ENCODE measurements around the gene LRRN1.

Gene LRRN1

GRCh38 chr3:3836845-3837244, 37.6 kb downstream of the LRRN1 start:
- TF ChIP-seq GATA2 (IDR thresholded peaks at IDR 0.05; ENCODE audit: low read depth, low read length): no peak
- no peak for TF ChIP-seq GATA3 (IDR thresholded peaks at IDR 0.05; ENCODE audit: low read depth, low read length)

- no peak for TF ChIP-seq GATA2 (IDR thresholded peaks at IDR 0.05; ENCODE audit: low read depth, low read length)
These were observed 43.1 kb downstream of the LRRN1 start for GRCh38 chr3:3842356-3842755.

DNA sequence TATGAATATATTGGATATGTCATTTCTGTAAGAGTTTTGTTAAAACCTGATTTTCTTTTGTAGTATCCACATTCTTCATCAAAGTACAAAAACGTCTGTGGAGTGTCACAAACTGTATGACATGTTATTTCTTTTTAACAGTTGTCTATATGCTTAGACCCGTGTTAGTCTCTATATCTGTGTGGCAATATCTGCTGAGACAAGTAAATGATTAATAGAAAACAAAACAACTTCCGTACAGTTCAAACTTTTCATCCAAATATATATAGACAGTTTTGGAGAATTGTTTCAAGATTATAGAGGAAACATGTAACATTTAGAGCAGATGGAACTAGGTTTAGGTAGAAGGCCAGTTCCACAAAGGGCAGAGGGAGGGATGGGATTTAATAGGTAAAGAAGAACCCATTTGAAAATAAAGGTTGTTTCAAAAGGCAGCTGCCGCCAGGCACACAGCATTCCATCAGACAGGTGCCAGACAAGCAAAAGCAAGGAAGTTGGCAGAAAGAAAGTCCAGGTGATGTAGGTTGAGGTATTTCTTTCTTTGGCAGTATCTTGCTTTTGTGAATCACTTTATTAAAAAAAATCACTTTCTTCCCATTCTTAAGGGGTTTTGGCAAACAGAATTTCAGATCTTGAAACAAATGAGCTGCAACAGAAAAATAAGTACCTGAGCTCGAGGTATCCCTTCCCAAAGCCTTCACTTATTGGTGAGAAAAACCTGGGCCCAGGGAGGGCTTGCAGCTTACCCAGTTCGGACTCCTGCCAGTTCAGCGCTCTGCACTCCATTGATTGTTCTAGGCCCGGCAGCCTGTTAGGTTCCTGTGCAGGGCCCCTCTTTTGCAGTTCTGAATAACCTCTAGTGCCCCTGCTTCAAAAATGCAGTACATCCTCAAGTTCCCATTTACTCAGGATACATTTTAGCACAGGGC, 49.0 kb downstream of the LRRN1 start:
- TF ChIP-seq GATA3 (IDR thresholded peaks at IDR 0.05; ENCODE audit: low read depth, low read length): no peak
- no peak for TF ChIP-seq GATA2 (IDR thresholded peaks at IDR 0.05; ENCODE audit: low read depth, low read length)

GRCh38 chr3:3848923-3849275, 49.7 kb downstream of the LRRN1 start:
- no peak for TF ChIP-seq GATA3 (IDR thresholded peaks at IDR 0.05; ENCODE audit: low read depth, low read length)
- TF ChIP-seq GATA2 (IDR thresholded peaks at IDR 0.05; ENCODE audit: low read depth, low read length): no peak

GRCh38 chr3:3851621-3852323, 52.5 kb downstream of the LRRN1 start:
- TF ChIP-seq GATA2 (IDR thresholded peaks at IDR 0.05; ENCODE audit: low read depth, low read length) (no peak), GATA3 (IDR thresholded peaks at IDR 0.05; ENCODE audit: low read depth, low read length) (no peak)

GRCh38 chr3:3853544-3853943, 54.3 kb downstream of the LRRN1 start:
- no peak for TF ChIP-seq GATA2 (IDR thresholded peaks at IDR 0.05; ENCODE audit: low read depth, low read length)
- no peak for TF ChIP-seq GATA3 (IDR thresholded peaks at IDR 0.05; ENCODE audit: low read depth, low read length)

DNA sequence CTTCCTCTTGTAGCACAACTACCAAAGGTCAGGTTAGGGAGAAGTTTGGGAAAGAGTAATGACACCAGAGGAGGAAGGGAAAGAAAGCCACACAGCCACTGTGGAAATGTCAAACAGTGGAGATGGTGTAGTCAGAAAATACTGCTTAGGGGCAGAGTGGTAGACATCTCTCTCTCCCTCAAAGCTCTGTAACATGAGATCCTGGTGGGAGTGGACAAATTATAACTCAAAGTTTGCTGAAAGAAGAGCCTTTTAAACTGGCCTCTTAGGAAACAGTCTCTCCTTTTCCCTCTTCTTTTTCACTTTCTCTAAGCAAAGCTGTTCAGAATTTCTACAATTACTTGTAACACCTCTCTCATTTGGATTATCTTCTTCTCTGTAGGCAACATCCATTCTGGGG, 55.8 kb downstream of the LRRN1 start:
- TF ChIP-seq GATA2 (IDR thresholded peaks at IDR 0.05; ENCODE audit: low read depth, low read length): no peak
- TF ChIP-seq GATA3 (IDR thresholded peaks at IDR 0.05; ENCODE audit: low read depth, low read length): no peak

GRCh38 chr3:3860235-3860634, 61.0 kb downstream of the LRRN1 start:
- TF ChIP-seq GATA3 (IDR thresholded peaks at IDR 0.05; ENCODE audit: low read depth, low read length) (no peak), GATA2 (IDR thresholded peaks at IDR 0.05; ENCODE audit: low read depth, low read length) (no peak)

- TF ChIP-seq GATA2 (IDR thresholded peaks at IDR 0.05; ENCODE audit: low read depth, low read length): no peak
- no peak for TF ChIP-seq GATA3 (IDR thresholded peaks at IDR 0.05; ENCODE audit: low read depth, low read length)
These were observed 63.3 kb downstream of the LRRN1 start for GRCh38 chr3:3862534-3862933.

DNA sequence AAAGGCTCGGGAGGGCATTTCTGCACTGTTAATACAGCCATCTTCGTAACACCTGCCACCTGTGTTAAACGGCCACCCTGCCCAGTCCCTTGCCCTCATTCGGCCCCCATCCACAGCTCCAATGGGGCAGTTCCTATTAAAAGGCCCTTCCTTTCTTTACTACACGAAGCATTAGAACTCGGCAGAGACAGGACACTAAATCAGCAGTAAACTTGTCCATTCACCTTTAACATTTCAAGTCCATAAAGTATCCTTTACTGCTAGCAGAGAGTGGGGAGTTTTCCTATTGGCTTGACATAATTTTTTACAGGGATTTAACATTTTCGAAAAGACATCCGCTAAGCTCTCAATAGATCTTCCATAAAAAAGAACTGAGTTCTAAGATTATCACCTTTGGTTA, 76.3 kb downstream of the LRRN1 start:
- TF ChIP-seq GATA2 (IDR thresholded peaks at IDR 0.05; ENCODE audit: low read depth, low read length): no peak
- no peak for TF ChIP-seq GATA3 (IDR thresholded peaks at IDR 0.05; ENCODE audit: low read depth, low read length)

GRCh38 chr3:3881050-3881449, 81.8 kb downstream of the LRRN1 start:
- no peak for TF ChIP-seq GATA3 (IDR thresholded peaks at IDR 0.05; ENCODE audit: low read depth, low read length)
- TF ChIP-seq GATA2 (IDR thresholded peaks at IDR 0.05; ENCODE audit: low read depth, low read length): no peak

DNA sequence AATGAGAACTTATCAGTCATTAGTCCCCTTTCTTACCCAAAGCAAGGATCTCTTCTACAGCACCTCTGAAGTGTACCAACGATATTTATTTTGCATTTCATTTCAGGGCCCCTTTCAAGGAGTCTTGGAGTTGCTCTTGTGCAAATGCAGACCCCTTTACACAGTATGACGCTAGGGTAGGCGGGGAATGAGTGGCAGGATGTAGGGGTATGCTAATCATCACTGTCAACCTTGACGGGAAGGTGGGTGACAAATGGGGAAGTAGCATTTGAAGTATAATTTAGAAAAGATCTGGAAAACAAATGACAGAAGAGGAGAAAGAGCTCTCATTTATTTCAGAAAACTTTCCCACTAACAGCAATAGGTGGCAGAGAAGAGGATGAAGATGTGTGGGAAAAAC, 94.4 kb downstream of the LRRN1 start:
- no peak for TF ChIP-seq GATA3 (IDR thresholded peaks at IDR 0.05; ENCODE audit: low read depth, low read length)
- TF ChIP-seq GATA2 (IDR thresholded peaks at IDR 0.05; ENCODE audit: low read depth, low read length): no peak
